ENCODE results near the gene PPP3CA.

- TF ChIP-seq, protein P1, sequence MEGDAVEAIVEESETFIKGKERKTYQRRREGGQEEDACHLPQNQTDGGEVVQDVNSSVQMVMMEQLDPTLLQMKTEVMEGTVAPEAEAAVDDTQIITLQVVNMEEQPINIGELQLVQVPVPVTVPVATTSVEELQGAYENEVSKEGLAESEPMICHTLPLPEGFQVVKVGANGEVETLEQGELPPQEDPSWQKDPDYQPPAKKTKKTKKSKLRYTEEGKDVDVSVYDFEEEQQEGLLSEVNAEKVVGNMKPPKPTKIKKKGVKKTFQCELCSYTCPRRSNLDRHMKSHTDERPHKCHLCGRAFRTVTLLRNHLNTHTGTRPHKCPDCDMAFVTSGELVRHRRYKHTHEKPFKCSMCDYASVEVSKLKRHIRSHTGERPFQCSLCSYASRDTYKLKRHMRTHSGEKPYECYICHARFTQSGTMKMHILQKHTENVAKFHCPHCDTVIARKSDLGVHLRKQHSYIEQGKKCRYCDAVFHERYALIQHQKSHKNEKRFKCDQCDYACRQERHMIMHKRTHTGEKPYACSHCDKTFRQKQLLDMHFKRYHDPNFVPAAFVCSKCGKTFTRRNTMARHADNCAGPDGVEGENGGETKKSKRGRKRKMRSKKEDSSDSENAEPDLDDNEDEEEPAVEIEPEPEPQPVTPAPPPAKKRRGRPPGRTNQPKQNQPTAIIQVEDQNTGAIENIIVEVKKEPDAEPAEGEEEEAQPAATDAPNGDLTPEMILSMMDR (conservative IDR thresholded peaks at IDR 0.05; ENCODE audit: low read depth, low read length), result no peak
- TF ChIP-seq EZH2 (IDR thresholded peaks at IDR 0.05; ENCODE audit: borderline replicate concordance, low read depth, low read length, poor library complexity, severe bottlenecking), result no peak
Measured at GRCh38 chr4:101040776-101041175, 306.6 kb downstream of the PPP3CA start.

Data from A673 (cell line).